Activated CD4-positive, alpha-beta T cell treated with anti-CD3 and anti-CD28 coated beads for 48 hours (primary cell): ENCODE data around the gene WWOX.

Experiments
- DNase-seq: peaks from one replicate; pipeline ENCODE4 v3.0.0-alpha.2; 2020

Gene WWOX

GRCh38 chr16:78553268-78554039 is 454.0 kb downstream of the WWOX start:
- DNase-seq: no peak

GRCh38 chr16:78556421-78556820 is 457.0 kb downstream of the WWOX start:
- no peak for DNase-seq

- no peak for DNase-seq
Measured at GRCh38 chr16:78560997-78561396, 461.5 kb downstream of the WWOX start.

DNA sequence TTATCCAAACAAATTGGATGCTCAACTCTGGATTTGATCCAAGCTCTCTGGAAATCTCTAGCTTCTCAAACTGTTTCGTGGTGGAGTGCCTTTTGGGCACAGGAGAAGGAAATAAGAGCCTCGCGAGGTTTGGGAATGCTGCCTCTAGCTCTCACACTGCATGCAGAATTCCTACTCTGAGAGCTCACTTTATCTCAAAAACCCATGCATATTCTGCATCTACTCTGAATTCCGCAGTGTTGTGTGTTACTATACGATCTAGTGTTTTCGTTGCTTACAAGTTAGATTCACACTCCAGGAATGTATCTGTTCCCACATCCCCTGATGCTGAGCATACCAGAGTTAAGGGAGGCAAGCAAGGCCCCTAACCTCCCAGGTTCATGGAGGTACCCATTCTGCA is 462.7 kb downstream of the WWOX start:
- no peak for DNase-seq

- DNase-seq: no peak
Measured at GRCh38 chr16:78562650-78563049, 463.2 kb downstream of the WWOX start.

GRCh38 chr16:78563905-78564304 is 464.5 kb downstream of the WWOX start:
- DNase-seq: no peak

DNA sequence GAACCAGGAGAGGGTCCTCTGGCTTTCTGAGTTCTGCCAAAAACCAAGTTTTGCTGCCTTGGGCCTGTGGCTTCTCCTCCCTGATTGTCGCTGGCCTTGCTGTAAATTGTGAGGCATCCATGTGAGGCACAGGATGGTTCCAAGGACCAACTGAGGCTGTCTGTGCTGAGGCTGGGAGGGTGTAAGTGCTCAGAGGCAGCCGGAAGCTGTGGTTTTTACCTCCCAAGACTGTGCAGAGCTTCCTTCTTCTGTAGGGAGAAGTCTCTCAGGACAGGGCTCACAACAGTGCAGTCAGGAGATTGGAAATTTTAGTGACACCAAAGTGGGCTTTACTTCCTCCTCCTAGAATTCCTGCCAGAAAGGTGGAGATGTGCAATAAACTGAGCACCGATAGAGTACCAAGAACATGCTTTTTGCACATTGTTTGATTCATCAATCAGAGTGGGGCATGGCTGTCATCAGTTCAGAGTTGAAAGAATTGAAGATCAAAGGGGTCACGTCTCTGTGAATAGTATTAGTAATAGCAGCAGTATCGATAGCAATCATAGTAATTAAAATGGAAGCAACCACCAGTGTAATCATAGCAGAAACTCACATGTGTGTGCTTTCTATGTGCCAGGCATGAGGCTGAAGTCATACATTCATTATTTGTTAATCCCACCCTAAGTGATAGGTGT is 467.1 kb downstream of the WWOX start:
- DNase-seq: no peak

GRCh38 chr16:78570399-78571141 is 471.1 kb downstream of the WWOX start:
- DNase-seq: no peak

DNA sequence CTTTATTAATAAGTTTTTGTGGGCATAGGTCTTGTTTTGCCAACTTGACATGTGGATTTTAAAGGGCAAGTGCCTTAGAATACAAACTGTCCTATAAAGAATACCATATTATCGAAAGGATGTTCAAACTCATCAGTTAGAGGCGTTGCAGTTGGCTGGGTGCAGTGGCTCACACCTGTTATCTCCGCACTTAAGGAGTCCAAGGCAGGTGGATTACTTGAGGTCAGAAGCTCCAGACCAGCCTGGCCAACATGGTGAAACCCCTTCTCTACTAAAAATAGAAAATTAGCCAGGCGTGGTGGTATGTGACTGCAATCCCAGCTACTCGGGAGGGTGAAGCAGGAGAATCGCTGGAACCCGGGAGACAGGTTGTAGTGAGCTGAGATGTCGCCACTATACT is 472.0 kb downstream of the WWOX start:
- DNase-seq: no peak

DNA sequence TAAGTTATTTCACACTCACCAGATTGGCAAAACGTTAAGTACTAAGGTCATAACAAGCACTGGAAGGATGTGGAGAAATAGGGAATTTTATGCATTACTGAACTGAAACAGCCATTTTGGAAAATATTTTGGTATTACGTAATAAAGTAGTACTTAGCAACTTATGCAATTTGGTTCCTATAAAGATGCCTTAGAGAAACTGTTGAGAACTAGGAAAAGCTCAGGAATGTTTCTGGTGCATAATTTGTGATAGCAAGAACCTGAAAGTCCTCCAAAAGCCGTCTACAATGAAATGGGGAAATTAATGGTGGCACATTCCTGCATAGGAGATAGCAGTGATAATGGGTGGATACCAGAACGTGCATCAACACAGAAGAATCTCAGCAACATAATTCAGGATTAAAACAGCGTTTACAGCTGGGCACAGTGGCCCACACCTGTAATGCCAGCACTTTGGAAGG is 472.5 kb downstream of the WWOX start:
- no peak for DNase-seq

DNA sequence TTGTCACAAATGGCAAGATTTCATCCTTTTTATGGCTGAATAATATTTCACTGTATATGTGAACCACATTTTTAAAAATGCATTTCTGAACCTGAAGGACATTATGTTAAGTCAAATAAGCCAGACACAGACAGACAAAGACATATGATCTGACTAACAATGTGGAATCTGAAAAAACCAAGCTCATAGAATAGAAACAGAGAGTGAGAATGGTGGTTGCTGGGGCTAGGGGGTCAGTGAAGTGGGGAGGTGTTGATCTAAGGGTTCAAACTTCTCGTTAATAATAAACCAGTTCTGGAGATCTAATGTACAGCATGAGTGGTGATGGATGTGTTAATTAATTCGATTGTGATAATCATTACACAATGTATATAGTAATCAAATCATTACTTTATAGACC is 475.1 kb downstream of the WWOX start:
- no peak for DNase-seq

GRCh38 chr16:78576941-78577340 is 477.5 kb downstream of the WWOX start:
- no peak for DNase-seq

- no peak for DNase-seq
Measured at GRCh38 chr16:78577630-78578029, 478.2 kb downstream of the WWOX start.

DNA sequence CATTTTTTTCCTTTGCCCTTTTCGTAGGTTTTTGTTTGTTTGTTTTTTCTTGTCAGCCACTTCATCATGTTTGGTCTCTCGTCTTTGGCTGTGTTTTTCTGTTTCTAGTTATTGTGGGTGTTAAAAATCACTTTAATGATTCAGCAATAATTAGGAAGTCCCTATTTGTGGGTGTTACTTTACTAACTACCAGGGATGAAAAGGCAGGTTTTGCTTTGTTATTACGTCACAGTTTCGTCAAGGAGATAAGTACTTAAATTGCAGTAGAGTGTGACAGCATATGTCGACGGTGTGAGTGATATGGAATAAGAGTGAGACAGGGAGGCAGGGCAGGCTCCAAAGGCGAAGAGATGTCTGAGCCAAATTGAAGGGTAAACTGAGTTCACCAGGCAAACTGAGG is 479.6 kb downstream of the WWOX start:
- DNase-seq: no peak

GRCh38 chr16:78583441-78583840 is 484.0 kb downstream of the WWOX start:
- no peak for DNase-seq

- no peak for DNase-seq
Measured at GRCh38 chr16:78584213-78584860, 484.9 kb downstream of the WWOX start.

DNA sequence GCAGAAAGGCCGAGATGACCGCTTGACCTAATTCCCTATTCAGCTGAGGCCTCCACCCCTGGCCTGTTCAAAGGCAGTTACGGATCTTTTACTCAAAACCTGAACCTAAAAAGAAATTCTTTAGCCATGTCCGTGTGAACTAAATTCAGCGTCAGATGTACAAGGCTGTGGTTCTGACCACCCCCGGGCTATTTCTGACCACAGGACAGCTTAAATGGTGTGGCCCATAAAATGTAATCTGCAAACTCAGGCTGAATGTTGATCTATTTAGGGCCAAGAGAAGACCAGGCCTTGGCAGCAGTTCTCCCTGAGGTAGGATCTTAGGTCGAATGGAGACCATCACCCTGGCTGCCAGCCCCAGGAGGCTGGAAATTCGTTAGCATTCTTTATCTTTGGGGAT is 485.5 kb downstream of the WWOX start:
- no peak for DNase-seq

- DNase-seq: no peak
Measured at GRCh38 chr16:78589331-78589730, 489.9 kb downstream of the WWOX start.

GRCh38 chr16:78591682-78592103 is 492.2 kb downstream of the WWOX start:
- DNase-seq: no peak

GRCh38 chr16:78592111-78592510 is 492.7 kb downstream of the WWOX start:
- DNase-seq: no peak

DNA sequence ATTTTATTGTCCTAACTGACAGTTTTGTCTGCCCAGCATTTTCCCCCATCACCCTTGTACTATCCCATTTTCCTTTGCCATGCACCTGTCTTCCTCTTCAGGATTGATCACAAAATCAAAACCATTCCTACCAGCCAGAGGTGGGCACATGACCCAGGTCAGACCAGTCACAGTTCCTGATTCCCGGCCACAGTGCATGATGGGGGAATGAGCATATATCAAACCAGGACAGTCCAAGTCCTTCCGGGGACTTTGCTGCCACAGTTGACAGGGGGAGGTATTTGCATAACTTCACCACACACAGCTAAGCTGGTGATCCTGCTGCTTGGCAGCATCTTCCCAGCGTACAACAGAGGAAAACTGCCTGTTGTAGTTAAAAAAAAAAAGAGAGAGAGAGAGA is 493.9 kb downstream of the WWOX start:
- no peak for DNase-seq

DNA sequence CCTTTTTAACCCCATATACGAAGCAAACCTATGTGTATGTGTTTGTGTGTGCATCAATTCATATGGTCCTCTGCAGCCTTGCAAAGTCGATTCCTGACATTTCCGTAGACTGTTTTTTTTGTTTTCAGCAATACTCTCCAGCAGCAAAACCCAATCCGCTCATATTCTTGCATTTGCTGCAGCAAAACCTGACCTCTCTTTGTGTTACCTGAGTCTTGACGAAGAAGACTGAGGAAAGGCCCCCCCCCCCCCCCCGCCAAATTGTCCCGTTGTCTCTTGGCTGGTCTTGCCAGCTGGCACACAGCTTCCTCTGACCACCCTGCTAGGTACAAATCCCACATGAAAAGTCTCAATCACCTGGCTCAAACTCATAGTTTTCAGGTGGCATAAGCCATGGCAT is 494.7 kb downstream of the WWOX start:
- no peak for DNase-seq

GRCh38 chr16:78596348-78596995 is 497.0 kb downstream of the WWOX start:
- DNase-seq: no peak
